HG02678 (cell line): ENCODE measurements around the gene JOSD1.
"Not testable (repeated sequence)": the region's sequence is repeated elsewhere in the genome, so short reads cannot be mapped to it uniquely, and the experiment has no call there.

Experiments used
- ATAC-seq: cut with Tn5 transposase; IDR thresholded peaks from one replicate; pipeline ENCODE4 v1.9.1; 2021; ENCODE audit warnings: mild to moderate bottlenecking, moderate library complexity; ENCODE audit not compliant: unreplicated experiment

The JOSD1 gene

GRCh38 chr22:38694940-38695339 is 5.8 kb downstream of the JOSD1 start:
- no peak for ATAC-seq

- ATAC-seq: no peak
Measured at GRCh38 chr22:38694049-38694448, 6.7 kb downstream of the JOSD1 start.

- ATAC-seq: no peak
Measured at GRCh38 chr22:38689651-38690050, 11.1 kb downstream of the JOSD1 start.

DNA sequence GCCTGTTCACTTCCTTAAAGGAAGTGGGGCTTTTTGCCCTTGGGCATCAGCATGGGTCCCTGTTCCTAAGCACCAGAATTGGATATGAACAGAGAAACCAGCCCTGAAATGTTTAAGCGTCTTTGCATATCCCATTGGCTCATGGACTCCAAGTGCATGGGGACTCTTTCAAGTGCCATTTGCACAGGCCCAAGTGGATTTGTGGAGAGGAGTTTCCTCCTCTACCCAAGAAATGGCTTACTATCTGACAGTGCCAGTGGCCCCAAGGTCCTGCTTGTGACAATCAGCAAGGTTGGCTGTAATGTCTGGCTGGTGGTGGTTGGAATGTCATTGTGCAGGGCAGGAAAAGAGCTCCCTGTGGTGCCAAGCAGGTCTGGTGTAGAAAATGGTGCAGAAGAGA is 15.0 kb downstream of the JOSD1 start:
- ATAC-seq: no peak

- no peak for ATAC-seq
Measured at GRCh38 chr22:38684895-38685294, 15.8 kb downstream of the JOSD1 start.

DNA sequence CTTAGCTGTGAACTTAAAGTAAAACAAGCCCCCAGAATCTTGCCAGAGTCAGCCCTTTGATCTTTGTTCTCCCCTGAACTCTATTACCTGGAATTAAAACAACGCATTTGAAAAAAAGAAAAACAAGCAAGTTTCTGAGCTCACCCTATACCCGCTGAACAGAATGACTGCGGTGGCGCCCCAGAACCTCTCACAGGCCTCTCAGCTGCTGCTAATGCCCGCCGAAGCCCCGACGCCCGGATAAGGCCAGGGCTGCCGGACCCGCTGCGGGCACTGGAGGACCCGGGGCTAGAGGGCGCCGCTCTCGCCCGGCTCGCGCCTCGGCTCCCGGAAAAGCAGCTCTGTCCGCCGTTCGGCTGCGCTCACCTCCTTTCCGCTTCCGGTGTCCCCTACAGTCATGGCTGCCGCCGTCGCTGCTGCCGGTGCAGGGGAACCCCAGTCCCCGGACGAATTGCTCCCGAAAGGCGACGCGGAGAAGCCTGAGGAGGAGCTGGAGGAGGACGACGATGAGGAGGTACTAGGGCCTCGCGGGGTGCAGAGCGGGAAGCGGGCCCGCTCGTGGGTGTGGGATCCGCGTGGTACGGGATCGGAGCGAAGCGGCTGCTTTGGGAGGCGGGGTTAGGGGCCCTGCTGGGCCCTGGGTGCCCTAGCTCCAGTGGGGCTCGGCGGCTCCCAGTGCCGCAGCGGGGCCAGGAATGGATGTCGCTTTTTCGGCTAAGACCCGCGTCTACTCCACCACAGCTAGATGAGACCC is 19.0 kb downstream of the JOSD1 start, which contains the start of gene TOMM22:
TOMM22 (plus strand) TSS at position 376 of the 754 bp plus-strand sequence; CDS start at position 398, 22 bp downstream.
- peak; percentile 98 for ATAC-seq

GRCh38 chr22:38675833-38676232 is 24.9 kb downstream of the JOSD1 start:
- no peak for ATAC-seq

GRCh38 chr22:38674888-38675287 is 25.9 kb downstream of the JOSD1 start:
- ATAC-seq: no peak

DNA sequence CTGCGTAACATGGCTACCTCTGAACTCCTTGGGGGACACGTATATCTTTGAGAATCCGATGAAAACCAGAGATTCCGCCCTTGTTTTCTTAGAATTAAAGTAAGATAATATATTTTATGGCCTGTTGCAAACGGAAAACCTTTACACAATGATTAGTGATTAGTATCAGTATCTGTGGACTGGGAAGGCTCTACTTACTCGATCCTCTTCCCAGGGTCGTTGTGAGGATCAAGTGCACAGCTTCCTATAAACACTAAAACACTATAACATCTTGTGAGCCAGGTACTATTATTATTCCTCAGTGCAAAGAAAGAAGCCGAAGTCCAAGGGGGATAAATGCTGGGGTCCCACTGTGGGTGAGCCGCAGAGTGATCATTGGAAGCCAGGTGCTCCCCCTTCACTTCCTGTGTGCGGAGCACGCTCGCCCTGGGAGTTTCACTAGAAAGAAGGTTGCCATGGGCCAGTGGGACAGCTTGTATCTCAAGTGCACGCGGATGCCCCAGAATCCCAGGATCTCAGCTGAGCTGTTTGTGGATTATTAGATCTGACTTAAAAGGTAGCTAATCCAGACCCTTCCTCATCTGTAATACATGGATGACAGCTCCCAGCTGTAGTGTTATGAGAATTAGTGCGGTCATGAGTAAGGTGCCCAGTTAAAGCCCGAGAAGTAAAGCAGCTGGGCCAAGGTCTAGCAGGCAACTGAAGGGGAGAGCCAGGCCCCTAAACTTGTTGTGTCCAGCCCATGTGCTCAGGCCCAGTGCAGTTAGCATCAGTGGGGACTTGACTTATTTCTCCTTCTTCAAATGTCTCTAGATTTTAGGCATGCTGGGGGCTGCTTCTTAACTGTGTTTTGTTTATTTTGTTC is 43.5 kb downstream of the JOSD1 start:
- ATAC-seq: peak; percentile 48

DNA sequence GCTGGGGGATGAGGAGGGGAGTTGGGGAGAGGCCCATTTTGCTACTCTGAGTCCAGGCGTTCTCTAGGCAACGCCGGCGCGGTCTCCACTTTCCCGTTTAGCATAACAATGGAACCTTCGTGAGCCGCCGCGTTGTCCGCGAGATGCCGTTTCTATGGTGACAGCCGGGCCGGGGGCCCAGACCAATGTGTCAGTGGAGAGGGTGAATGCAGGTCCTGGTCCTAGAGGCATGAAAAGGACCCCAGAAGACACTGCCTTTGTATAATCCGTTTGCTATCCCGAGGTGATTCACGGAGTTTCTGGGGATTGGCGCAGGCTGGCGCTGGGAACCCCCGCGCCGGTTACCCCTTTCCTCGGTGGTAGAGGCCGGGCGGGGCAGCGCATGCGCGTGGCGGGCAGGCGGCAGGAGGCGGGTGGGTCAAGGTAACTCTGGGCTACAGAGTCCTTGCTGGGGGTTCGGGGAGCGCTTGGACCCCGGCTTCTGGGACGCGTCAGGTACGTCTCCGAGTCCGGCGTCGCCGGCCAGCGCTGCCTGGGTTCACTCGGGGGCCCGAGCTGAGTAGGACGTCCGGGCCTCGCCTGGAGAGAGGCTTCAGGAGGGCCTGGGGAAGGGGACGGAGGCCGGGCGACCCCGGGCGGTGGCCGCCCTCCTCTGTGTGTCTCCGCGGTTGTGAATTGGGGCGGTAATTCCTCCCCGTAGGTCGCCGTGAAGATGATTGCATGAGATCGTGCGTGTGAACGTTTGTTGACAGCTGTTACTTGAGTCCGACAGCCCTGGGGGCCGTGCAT is 44.3 kb downstream of the JOSD1 start, which contains the start of the genes CBY1 and FAM227A:
CBY1 (plus strand) TSS at position 383 of the 789 bp plus-strand sequence. CDS start 11,417 bp downstream, outside the sequence.
FAM227A (minus strand) TSS at position 137 of the 789 bp plus-strand sequence. CDS start 6,224 bp downstream, outside the sequence.
- peak; percentile 70 for ATAC-seq

- no peak for ATAC-seq
Measured at GRCh38 chr22:38655519-38656255, 45.1 kb downstream of the JOSD1 start.

GRCh38 chr22:38653741-38654140 is 47.0 kb downstream of the JOSD1 start:
- ATAC-seq: no peak

- ATAC-seq: no peak
Measured at GRCh38 chr22:38652859-38653258, 47.9 kb downstream of the JOSD1 start.

DNA sequence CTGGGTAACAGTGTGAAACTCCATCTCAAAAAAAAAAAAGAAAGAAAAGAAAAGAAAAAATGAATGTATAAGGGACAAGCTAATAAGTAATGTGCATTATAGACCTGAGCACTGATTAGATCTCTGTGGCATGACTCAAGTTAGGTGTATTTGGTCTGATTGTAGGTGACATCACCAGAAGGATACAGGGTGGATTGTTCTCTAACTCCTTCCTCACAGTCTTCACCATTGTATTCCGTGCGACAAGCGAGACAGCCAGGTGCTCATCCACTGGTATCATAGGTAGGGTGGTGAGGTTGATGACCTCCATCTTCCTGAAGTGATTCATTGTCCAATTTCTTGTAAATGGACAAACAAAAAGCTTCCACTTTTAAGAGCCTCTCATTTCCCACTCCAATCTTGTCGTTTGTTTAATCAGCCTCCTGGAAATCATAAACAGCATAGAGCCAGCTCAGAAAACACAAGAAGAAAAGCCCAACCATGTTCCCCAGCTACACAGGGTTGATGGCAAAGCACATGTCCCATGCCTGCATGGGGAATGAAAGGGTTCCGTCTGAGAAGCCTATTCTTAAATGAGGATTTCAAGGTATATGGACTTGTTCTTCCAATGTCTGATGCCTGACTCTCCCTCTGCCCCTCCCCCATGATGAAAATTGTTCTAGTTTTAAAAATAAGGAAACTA is 50.8 kb downstream of the JOSD1 start:
- no peak for ATAC-seq

GRCh38 chr22:38645430-38645829 is 55.3 kb downstream of the JOSD1 start:
- no peak for ATAC-seq

DNA sequence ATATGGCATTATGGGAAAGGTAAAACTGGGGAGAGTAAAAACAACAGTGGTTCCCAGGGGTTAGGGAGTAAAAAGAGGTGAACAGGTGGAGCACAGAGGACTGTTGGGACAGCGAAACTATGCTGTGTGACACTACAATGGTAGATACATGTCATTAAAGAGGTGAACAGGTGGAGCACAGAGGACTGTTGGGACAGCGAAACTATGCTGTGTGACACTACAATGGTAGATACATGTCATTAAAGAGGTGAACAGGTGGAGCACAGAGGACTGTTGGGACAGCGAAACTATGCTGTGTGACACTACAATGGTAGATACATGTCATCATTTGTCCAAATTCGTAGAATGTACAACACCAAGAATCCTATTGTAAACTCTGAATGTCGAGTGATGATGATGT is 56.5 kb downstream of the JOSD1 start:
- ATAC-seq: not testable (repeated sequence)

GRCh38 chr22:38641476-38642040 is 59.2 kb downstream of the JOSD1 start:
- no peak for ATAC-seq

DNA sequence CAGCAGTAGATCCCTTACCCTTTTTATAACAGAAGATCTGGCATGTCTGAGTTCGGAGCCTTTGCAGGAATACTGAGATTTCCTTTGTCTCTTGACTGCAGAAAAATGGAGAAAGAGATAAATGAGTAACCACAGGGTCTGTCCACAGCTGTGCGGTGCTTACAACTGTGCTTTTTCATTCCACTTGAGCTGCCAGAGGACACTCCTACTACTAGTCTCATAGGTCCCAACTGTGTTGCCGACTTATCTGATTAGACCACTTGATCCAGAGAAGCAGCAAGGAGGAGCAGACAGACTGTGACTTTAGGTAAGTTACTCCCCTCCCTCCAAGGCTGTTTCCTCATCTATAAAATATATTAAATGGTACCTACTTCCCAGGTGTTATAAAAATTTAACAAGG is 62.0 kb downstream of the JOSD1 start:
- no peak for ATAC-seq

DNA sequence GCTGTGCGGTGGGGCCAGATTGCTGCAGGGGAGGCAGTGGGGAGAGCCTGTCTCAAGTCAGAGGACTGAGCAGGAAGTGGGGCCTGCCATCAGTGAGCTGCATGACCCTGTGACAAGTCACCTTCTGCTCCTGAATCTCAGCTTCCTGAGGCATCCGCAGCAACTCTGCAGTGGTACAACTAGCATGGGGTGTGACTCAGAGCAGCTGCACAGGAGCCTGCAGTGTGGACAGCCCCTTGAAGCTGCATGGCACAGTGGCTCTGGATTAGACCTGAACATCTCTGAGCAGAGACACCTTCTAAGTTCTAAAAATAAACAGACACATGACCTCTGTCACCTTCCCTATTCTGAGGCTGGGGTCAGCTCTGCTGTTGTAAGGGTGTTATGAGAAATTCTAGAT is 62.5 kb downstream of the JOSD1 start:
- no peak for ATAC-seq
